ENCODE results near the gene DCBLD1.

Gene DCBLD1

DNA sequence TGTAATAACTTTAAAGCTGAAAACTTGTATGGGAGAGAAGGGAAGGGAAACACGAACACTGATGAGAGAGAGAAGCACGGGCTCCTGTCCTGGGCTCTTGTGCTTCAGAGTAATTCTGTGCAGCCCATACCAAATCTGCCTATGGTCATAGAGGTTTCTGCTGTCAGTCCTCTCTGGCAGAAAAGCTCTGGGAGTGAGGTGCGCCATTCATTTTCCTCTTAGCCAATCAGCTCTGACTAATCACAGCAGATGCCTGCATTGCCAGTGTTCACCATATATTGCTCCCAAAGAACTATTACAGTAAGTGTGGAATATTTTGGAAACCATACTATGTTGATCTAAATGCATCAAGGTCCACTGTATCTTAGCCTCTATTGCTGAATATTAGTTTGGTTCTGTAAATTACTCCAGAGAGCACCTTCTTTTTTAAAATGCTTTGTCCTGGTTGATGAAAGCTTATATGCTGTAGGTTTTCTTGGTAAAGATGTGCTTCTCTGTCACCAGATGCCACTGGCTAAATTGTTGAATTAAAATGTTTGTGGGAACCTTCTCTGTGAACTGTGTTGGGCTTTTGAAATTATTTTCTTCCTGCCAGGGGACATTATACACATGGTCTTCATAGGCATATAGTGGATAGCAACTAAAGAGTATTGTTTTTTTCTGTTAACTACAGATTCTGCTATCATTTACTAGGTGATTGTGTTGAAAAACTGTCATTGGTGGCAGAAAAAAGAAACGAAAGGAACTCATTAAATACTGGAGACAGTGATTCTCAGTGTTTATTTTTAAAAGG, 38.3 kb downstream of the DCBLD1 start:
- no peaks in the 10 kb centered on the region for H3K9me3 ChIP-seq (ENCODE audit: control insufficient read depth, insufficient read depth, low read length)
- no peaks in the 10 kb centered on the region for H3F3A ChIP-seq (ENCODE audit: control insufficient read depth, insufficient read depth)
- TF ChIP-seq, protein P1, sequence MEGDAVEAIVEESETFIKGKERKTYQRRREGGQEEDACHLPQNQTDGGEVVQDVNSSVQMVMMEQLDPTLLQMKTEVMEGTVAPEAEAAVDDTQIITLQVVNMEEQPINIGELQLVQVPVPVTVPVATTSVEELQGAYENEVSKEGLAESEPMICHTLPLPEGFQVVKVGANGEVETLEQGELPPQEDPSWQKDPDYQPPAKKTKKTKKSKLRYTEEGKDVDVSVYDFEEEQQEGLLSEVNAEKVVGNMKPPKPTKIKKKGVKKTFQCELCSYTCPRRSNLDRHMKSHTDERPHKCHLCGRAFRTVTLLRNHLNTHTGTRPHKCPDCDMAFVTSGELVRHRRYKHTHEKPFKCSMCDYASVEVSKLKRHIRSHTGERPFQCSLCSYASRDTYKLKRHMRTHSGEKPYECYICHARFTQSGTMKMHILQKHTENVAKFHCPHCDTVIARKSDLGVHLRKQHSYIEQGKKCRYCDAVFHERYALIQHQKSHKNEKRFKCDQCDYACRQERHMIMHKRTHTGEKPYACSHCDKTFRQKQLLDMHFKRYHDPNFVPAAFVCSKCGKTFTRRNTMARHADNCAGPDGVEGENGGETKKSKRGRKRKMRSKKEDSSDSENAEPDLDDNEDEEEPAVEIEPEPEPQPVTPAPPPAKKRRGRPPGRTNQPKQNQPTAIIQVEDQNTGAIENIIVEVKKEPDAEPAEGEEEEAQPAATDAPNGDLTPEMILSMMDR (IDR thresholded peaks at IDR 0.05; ENCODE audit: low read depth, low read length, poor library complexity, severe bottlenecking), result no peak
- TF ChIP-seq EZH2phosphoT487 (IDR thresholded peaks at IDR 0.05; ENCODE audit: borderline replicate concordance, low read length), result no peak
- H3K79me2 ChIP-seq (ENCODE audit: control insufficient read depth, low read length), result no peaks in the 10 kb centered on the region
- H3K36me3 ChIP-seq (ENCODE audit: control insufficient read depth, low read length), result no peaks in the 10 kb centered on the region
- no peaks in the 10 kb centered on the region for H3K4me1 ChIP-seq (ENCODE audit: control insufficient read depth, low read length)
- H3K4me2 ChIP-seq (ENCODE audit: low read length), result no peak overlapping the region
- no peaks in the 10 kb centered on the region for H4K20me1 ChIP-seq (ENCODE audit: control insufficient read depth, insufficient read depth, low read depth, low read length)
- H3K27ac ChIP-seq (ENCODE audit: low read depth, low read length), result no peak overlapping the region
- H3K27me3 ChIP-seq (ENCODE audit: control insufficient read depth, low read length), result peaks cover 2% of the 10 kb centered on the region; the same call in 1 of the 2 replicates
- no peaks in the 10 kb centered on the region for H3K9me2 ChIP-seq (replicated peaks; ENCODE audit: control insufficient read depth, low read length)
- no peak overlapping the region for H3K4me3 ChIP-seq (ENCODE audit: low read length)

DNA sequence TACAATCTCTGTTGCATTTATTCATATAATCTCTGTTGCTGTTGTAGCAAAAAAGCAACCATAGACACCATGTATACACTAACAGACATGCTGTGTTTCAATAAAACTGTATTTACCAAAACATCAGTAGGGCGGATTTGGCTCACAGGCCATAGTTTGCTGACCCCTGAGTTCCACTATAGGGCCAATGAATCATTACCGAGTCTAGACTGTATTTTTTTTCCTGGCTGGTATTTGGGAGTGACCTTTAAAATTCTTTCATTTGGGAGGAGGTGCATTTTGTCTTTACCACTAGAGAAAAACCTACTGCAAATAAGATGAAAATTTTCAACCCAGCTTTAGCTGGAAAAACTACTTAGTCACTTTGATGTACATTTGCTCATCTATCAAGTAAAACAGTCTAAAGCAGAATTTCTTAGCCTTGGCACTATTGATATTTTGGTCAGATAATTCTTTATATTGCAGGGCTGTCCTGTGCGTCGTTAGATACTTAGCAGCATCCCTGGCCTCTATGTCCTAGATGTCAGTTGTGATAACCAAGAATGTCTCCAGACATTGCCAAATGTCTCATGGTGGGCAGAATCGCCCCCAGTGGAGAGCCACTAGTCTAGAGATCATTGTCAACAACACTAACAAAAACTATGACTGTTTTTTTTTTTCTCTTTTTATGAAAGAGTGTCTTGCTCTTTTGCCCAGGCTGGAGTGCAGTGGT, 39.5 kb downstream of the DCBLD1 start:
- no peak for TF ChIP-seq EZH2phosphoT487 (IDR thresholded peaks at IDR 0.05; ENCODE audit: borderline replicate concordance, low read length)
- TF ChIP-seq, protein P1 (IDR thresholded peaks at IDR 0.05; ENCODE audit: low read depth, low read length, poor library complexity, severe bottlenecking), result no peak
- Histone ChIP-seq H3K27ac (ENCODE audit: low read depth, low read length) (no peak overlapping the region), H3K79me2 (ENCODE audit: control insufficient read depth, low read length) (no peaks in the 10 kb centered on the region), H3K4me2 (ENCODE audit: low read length) (no peak overlapping the region), H3K36me3 (ENCODE audit: control insufficient read depth, low read length) (no peaks in the 10 kb centered on the region), H3K4me3 (ENCODE audit: low read length) (no peak overlapping the region), H3K4me1 (ENCODE audit: control insufficient read depth, low read length) (no peaks in the 10 kb centered on the region), H4K20me1 (ENCODE audit: control insufficient read depth, insufficient read depth, low read depth, low read length) (no peaks in the 10 kb centered on the region), H3K27me3 (ENCODE audit: control insufficient read depth, low read length) (peaks cover 4% of the 10 kb centered on the region; the same call in 1 of the 2 replicates), H3K9me2 (replicated peaks; ENCODE audit: control insufficient read depth, low read length) (no peaks in the 10 kb centered on the region), H3F3A (ENCODE audit: control insufficient read depth, insufficient read depth) (no peaks in the 10 kb centered on the region), H3K9me3 (ENCODE audit: control insufficient read depth, insufficient read depth, low read length) (no peaks in the 10 kb centered on the region)

DNA sequence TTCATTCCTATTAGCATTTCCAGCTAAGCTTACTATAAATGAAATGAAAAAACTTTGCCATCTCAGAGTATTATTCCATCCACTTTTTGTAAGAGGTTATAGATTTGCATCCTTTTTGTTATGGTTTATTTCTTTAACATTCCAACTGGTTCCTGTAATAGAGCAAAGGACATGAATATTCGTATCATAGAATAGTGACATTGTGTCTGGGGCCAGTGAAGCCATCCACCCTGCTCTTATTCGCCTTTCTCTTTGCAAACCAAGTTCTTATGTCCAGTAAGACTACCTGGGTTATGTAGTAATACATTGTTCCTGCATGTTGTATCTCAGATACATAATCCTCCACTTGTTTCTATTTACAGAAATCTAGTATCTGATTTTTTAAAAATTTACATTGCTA, 43.1 kb downstream of the DCBLD1 start:
- no peak overlapping the region for H3K27ac ChIP-seq (ENCODE audit: low read depth, low read length)
- no peaks in the 10 kb centered on the region for H3F3A ChIP-seq (ENCODE audit: control insufficient read depth, insufficient read depth)
- peaks cover 4% of the 10 kb centered on the region; the same call in 1 of the 2 replicates for H3K27me3 ChIP-seq (ENCODE audit: control insufficient read depth, low read length)
- H3K4me2 ChIP-seq (ENCODE audit: low read length), result no peak overlapping the region
- H3K36me3 ChIP-seq (ENCODE audit: control insufficient read depth, low read length), result no peaks in the 10 kb centered on the region
- no peaks in the 10 kb centered on the region for H3K9me3 ChIP-seq (ENCODE audit: control insufficient read depth, insufficient read depth, low read length)
- no peaks in the 10 kb centered on the region for H3K9me2 ChIP-seq (replicated peaks; ENCODE audit: control insufficient read depth, low read length)
- no peak overlapping the region for H3K4me3 ChIP-seq (ENCODE audit: low read length)
- H4K20me1 ChIP-seq (ENCODE audit: control insufficient read depth, insufficient read depth, low read depth, low read length), result no peaks in the 10 kb centered on the region
- H3K4me1 ChIP-seq (ENCODE audit: control insufficient read depth, low read length), result no peaks in the 10 kb centered on the region
- no peak for TF ChIP-seq EZH2phosphoT487 (IDR thresholded peaks at IDR 0.05; ENCODE audit: borderline replicate concordance, low read length)
- TF ChIP-seq, protein P1 (IDR thresholded peaks at IDR 0.05; ENCODE audit: low read depth, low read length, poor library complexity, severe bottlenecking), result no peak
- no peaks in the 10 kb centered on the region for H3K79me2 ChIP-seq (ENCODE audit: control insufficient read depth, low read length)
